ENCODE results near the gene AQP6. TPM values are rescaled to one million over a fixed set of nuclear protein-coding genes. Genes with fewer than 3 reads are reported as not detected.

Gene AQP6
- total RNA-seq, 1 experiment from 2014 or later: 0.09 TPM

- Histone ChIP-seq H3T11ph (ENCODE audit: low read length) (no peak overlapping the region), H3K9me3 (ENCODE audit: control insufficient read depth, low read depth, low read length) (no peaks in the 10 kb centered on the region), H2BK5ac (ENCODE audit: insufficient read length, low read length) (no peak overlapping the region), H4K20me1 (ENCODE audit: control insufficient read depth, insufficient read depth, insufficient read length) (no peaks in the 10 kb centered on the region), H3K23me2 (ENCODE audit: insufficient read length, low read depth, low read length, poor library complexity, severe bottlenecking) (no peaks in the 10 kb centered on the region), H3K14ac (ENCODE audit: insufficient read depth, low read length) (no peak overlapping the region), H2BK15ac (ENCODE audit: low read depth, low read length) (no peak overlapping the region), H3K27ac (ENCODE audit: insufficient read length, low read depth, low read length) (no peak overlapping the region), H3K23ac (ENCODE audit: insufficient read length, low read depth, low read length) (no peak overlapping the region), H4K5ac (ENCODE audit: insufficient read length, low read depth, low read length) (no peak overlapping the region), H2AFZ (ENCODE audit: low read length) (no peak overlapping the region), H2AK5ac (ENCODE audit: insufficient read length, low read length) (no peak overlapping the region), H2BK12ac (ENCODE audit: insufficient read length, low read depth, low read length) (no peak overlapping the region), H3K9ac (ENCODE audit: extremely low read depth, insufficient read length, low read length) (no peak overlapping the region), H3K79me2 (ENCODE audit: insufficient read depth, low read length) (no peaks in the 10 kb centered on the region), H3K4me1 (ENCODE audit: insufficient read depth, low read length) (no peaks in the 10 kb centered on the region; the same call in 1 of the 2 replicates), H3K56ac (ENCODE audit: insufficient read length, low read depth, low read length) (no peak overlapping the region), H3K18ac (ENCODE audit: insufficient read length, low read depth, low read length) (no peak overlapping the region), H3K27me3 (ENCODE audit: insufficient read depth, low read length) (no peaks in the 10 kb centered on the region), H4K8ac (replicated peaks; ENCODE audit: insufficient read length, low read depth, low read length) (no peak overlapping the region), H3K4me2 (ENCODE audit: insufficient read depth, insufficient read length, low read length) (no peak overlapping the region), H4K91ac (ENCODE audit: insufficient read length, low read depth, low read length) (no peak overlapping the region), H2BK20ac (ENCODE audit: low read depth, low read length, poor library complexity, severe bottlenecking) (no peak overlapping the region), H2BK120ac (ENCODE audit: low read depth, low read length, poor library complexity, severe bottlenecking) (no peak overlapping the region), H3K4ac (ENCODE audit: low read depth, low read length) (no peak overlapping the region), H3K79me1 (ENCODE audit: insufficient read depth, low read depth, low read length, poor library complexity, severe bottlenecking) (no peaks in the 10 kb centered on the region)
- Mint-ChIP-seq H3K36me3 (ENCODE audit: insufficient read depth in 1 of 3, low read depth in 3 of 3) (peaks cover 4 to 11% (median 10%) of the 10 kb centered on the region in 3 experiments; a peak in 5 of 7 replicates), H3K4me1 (peaks cover 37 to 45% of the 10 kb centered on the region in 2 experiments), H3K27me3 (ENCODE audit: low read depth) (no peaks in the 10 kb centered on the region), H3K27ac (no peak overlapping the region; a peak in 1 of 7 replicates), H3K9me3 (no peaks in the 10 kb centered on the region), H3K4me3 (no peak overlapping the region)
- no peak for DNase-seq
- no peak for TF ChIP-seq CTCF (conservative IDR thresholded peaks at IDR 0.05)
- WGBS (ENCODE audit: extremely low coverage, insufficient read length, low lambda C conversion rate): no CpG with 5 or more reads among the region's 8 CpGs
These were observed 11.1 kb downstream of the AQP6 start for GRCh38 chr12:49983892-49984291.

Data from H9 (cell line).